ENCODE results near the gene APBA1.

The APBA1 gene

DNA sequence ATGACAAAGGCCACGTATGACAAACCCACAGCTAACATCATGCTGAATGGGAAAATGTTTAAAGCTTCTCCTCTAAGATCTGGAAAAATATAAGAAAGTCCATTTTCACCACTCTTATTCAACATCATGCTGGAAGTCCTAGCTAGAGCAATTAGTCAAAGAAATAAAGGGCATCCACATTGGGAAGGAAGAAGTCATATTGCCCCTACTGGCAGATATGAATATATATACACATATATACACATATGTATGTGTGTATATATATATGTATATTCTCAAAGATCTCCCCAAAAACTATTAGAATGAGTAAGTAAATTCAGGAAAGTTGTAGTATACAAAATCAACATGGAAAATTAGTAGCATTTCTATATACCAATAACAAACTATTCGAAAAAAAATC lies 17.1 kb downstream of the APBA1 start:
- Histone ChIP-seq H3K9me3 (ENCODE audit: insufficient read depth, low read depth, low read length) (no peaks in the 10 kb centered on the region), H3K36me3 (ENCODE audit: insufficient read depth, low read length) (no peaks in the 10 kb centered on the region), H3K4me1 (ENCODE audit: insufficient read depth, low read length) (no peaks in the 10 kb centered on the region), H3K9ac (ENCODE audit: low read depth, low read length) (no peak overlapping the region), H3K27ac (ENCODE audit: low read depth, low read length) (no peak overlapping the region), H3K4me3 (ENCODE audit: low read length) (no peak overlapping the region), H3K27me3 (ENCODE audit: insufficient read depth, low read length) (no peaks in the 10 kb centered on the region)
- 100% methylated on average over 1 of the region's 2 CpGs for WGBS

DNA sequence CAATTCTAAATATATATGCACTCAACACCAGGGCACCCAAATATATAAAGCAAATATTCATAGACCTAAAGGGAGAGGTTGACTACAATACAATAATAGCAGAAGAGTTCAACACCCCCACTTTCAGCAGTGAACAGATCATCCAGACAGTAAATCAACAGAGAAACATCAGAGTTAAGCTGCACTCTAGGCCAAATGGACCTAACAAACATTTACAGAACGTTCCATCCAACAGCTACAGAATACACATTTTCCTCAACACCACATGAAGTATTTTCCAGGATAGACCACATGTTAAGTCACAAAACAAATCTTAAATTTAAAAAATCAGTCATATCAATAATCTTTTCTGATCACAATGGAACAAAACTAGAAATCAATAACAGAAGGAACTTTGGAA lies 18.9 kb downstream of the APBA1 start:
- Histone ChIP-seq H3K27me3 (ENCODE audit: insufficient read depth, low read length) (no peaks in the 10 kb centered on the region), H3K9me3 (ENCODE audit: insufficient read depth, low read depth, low read length) (no peaks in the 10 kb centered on the region), H3K36me3 (ENCODE audit: insufficient read depth, low read length) (no peaks in the 10 kb centered on the region), H3K9ac (ENCODE audit: low read depth, low read length) (no peak overlapping the region), H3K4me1 (ENCODE audit: insufficient read depth, low read length) (no peaks in the 10 kb centered on the region), H3K4me3 (ENCODE audit: low read length) (no peak overlapping the region), H3K27ac (ENCODE audit: low read depth, low read length) (no peak overlapping the region)
- 96% methylated on average over 1 of the region's 1 CpG for WGBS

GRCh38 chr9:69649566-69650250 lies 22.5 kb downstream of the APBA1 start:
- H3K36me3 ChIP-seq (ENCODE audit: insufficient read depth, low read length) = no peaks in the 10 kb centered on the region
- H3K27ac ChIP-seq (ENCODE audit: low read depth, low read length) = no peak overlapping the region
- H3K27me3 ChIP-seq (ENCODE audit: insufficient read depth, low read length) = no peaks in the 10 kb centered on the region
- WGBS = 57% methylated on average over 3 of the region's 4 CpGs
- H3K9ac ChIP-seq (ENCODE audit: low read depth, low read length) = no peak overlapping the region
- no peaks in the 10 kb centered on the region for H3K9me3 ChIP-seq (ENCODE audit: insufficient read depth, low read depth, low read length)
- H3K4me3 ChIP-seq (ENCODE audit: low read length) = no peak overlapping the region
- 0 out of 2 replicates have a peak, but pooled peaks cover 5% of the 10 kb centered on the region for H3K4me1 ChIP-seq (ENCODE audit: insufficient read depth, low read length)

- 0 out of 2 replicates have a peak, but pooled peaks cover 5% of the 10 kb centered on the region for H3K4me1 ChIP-seq (ENCODE audit: insufficient read depth, low read length)
- no peaks in the 10 kb centered on the region for H3K36me3 ChIP-seq (ENCODE audit: insufficient read depth, low read length)
- H3K27ac ChIP-seq (ENCODE audit: low read depth, low read length) = no peak overlapping the region
- H3K9ac ChIP-seq (ENCODE audit: low read depth, low read length) = no peak overlapping the region
- WGBS = 92% methylated on average over 3 of the region's 3 CpGs
- H3K27me3 ChIP-seq (ENCODE audit: insufficient read depth, low read length) = no peaks in the 10 kb centered on the region
- no peak overlapping the region for H3K4me3 ChIP-seq (ENCODE audit: low read length)
- no peaks in the 10 kb centered on the region for H3K9me3 ChIP-seq (ENCODE audit: insufficient read depth, low read depth, low read length)
These were observed 24.4 kb downstream of the APBA1 start for GRCh38 chr9:69647804-69648203.

DNA sequence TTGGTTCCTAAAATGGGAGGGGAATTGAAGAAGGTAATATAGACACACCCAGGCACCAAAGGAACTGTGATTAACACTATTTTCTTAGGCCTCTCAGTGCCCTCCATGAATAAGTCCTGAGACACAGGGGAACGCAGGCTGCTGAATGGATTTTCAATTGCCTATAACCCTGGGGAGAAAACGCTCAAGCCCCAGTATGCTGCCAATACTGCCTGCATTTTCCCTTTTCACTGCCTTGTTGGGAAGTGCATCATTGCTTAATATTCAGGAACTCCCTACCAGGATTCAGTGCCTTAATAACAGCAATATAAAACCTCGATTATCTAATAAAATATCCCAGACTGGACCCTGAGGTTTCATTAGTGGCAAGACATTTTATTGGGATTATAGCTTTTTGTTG lies 25.4 kb downstream of the APBA1 start:
- Histone ChIP-seq H3K36me3 (ENCODE audit: insufficient read depth, low read length) (no peaks in the 10 kb centered on the region), H3K27ac (ENCODE audit: low read depth, low read length) (no peak overlapping the region), H3K9me3 (ENCODE audit: insufficient read depth, low read depth, low read length) (no peaks in the 10 kb centered on the region), H3K4me3 (ENCODE audit: low read length) (no peak overlapping the region), H3K9ac (ENCODE audit: low read depth, low read length) (no peak overlapping the region), H3K27me3 (ENCODE audit: insufficient read depth, low read length) (no peaks in the 10 kb centered on the region), H3K4me1 (ENCODE audit: insufficient read depth, low read length) (0 out of 2 replicates have a peak, but pooled peaks cover 5% of the 10 kb centered on the region)
- 79% methylated on average over 2 of the region's 3 CpGs for WGBS

- Histone ChIP-seq H3K36me3 (ENCODE audit: insufficient read depth, low read length) (no peaks in the 10 kb centered on the region), H3K27ac (ENCODE audit: low read depth, low read length) (no peak overlapping the region), H3K27me3 (ENCODE audit: insufficient read depth, low read length) (no peaks in the 10 kb centered on the region), H3K4me3 (ENCODE audit: low read length) (no peak overlapping the region), H3K4me1 (ENCODE audit: insufficient read depth, low read length) (0 out of 2 replicates have a peak, but pooled peaks cover 5% of the 10 kb centered on the region), H3K9me3 (ENCODE audit: insufficient read depth, low read depth, low read length) (no peaks in the 10 kb centered on the region), H3K9ac (ENCODE audit: low read depth, low read length) (no peak overlapping the region)
- WGBS = 87% methylated on average over 10 of the region's 10 CpGs
These were observed 26.7 kb downstream of the APBA1 start for GRCh38 chr9:69645488-69645887.

- WGBS = 80% methylated on average over 1 of the region's 1 CpG
- H3K36me3 ChIP-seq (ENCODE audit: insufficient read depth, low read length) = no peaks in the 10 kb centered on the region
- no peak overlapping the region for H3K27ac ChIP-seq (ENCODE audit: low read depth, low read length)
- H3K4me3 ChIP-seq (ENCODE audit: low read length) = no peak overlapping the region
- no peaks in the 10 kb centered on the region for H3K27me3 ChIP-seq (ENCODE audit: insufficient read depth, low read length)
- H3K9ac ChIP-seq (ENCODE audit: low read depth, low read length) = no peak overlapping the region
- H3K9me3 ChIP-seq (ENCODE audit: insufficient read depth, low read depth, low read length) = no peaks in the 10 kb centered on the region
- H3K4me1 ChIP-seq (ENCODE audit: insufficient read depth, low read length) = 0 out of 2 replicates have a peak, but pooled peaks cover 5% of the 10 kb centered on the region
These were observed 29.1 kb downstream of the APBA1 start for GRCh38 chr9:69643098-69643497.

- no peaks in the 10 kb centered on the region for H3K4me1 ChIP-seq (ENCODE audit: insufficient read depth, low read length)
- no peaks in the 10 kb centered on the region for H3K9me3 ChIP-seq (ENCODE audit: insufficient read depth, low read depth, low read length)
- no peak overlapping the region for H3K27ac ChIP-seq (ENCODE audit: low read depth, low read length)
- no peaks in the 10 kb centered on the region for H3K27me3 ChIP-seq (ENCODE audit: insufficient read depth, low read length)
- H3K36me3 ChIP-seq (ENCODE audit: insufficient read depth, low read length) = no peaks in the 10 kb centered on the region
- H3K9ac ChIP-seq (ENCODE audit: low read depth, low read length) = no peak overlapping the region
- H3K4me3 ChIP-seq (ENCODE audit: low read length) = no peak overlapping the region
These were observed 34.4 kb downstream of the APBA1 start for GRCh38 chr9:69637817-69638200.

GRCh38 chr9:69637193-69637816 lies 34.9 kb downstream of the APBA1 start:
- H3K27me3 ChIP-seq (ENCODE audit: insufficient read depth, low read length) = no peaks in the 10 kb centered on the region
- no peak overlapping the region for H3K4me3 ChIP-seq (ENCODE audit: low read length)
- H3K4me1 ChIP-seq (ENCODE audit: insufficient read depth, low read length) = no peaks in the 10 kb centered on the region
- H3K36me3 ChIP-seq (ENCODE audit: insufficient read depth, low read length) = no peaks in the 10 kb centered on the region
- H3K9ac ChIP-seq (ENCODE audit: low read depth, low read length) = no peak overlapping the region
- H3K27ac ChIP-seq (ENCODE audit: low read depth, low read length) = no peak overlapping the region
- H3K9me3 ChIP-seq (ENCODE audit: insufficient read depth, low read depth, low read length) = no peaks in the 10 kb centered on the region
- WGBS = 93% methylated on average over 2 of the region's 2 CpGs

DNA sequence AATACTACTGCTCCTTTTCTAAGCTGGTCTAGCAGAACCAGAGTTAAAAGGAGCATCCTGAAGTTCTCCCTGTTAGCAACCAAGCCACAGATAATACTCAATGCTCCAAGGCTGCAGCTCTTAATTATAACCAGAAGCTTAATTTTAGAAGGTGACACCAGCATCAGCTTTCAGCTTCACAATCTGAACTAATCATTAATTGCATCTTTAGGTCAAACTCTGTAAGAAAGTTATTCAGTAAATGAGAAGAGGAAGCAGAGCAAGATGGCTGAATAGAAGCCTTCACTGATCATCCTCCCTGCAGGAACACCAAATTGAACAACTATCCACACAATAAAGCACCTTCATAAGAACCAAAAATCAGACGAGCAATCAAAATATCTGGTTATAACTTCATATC lies 38.5 kb downstream of the APBA1 start:
- Histone ChIP-seq H3K4me3 (ENCODE audit: low read length) (no peak overlapping the region), H3K9me3 (ENCODE audit: insufficient read depth, low read depth, low read length) (no peaks in the 10 kb centered on the region), H3K9ac (ENCODE audit: low read depth, low read length) (no peak overlapping the region), H3K27me3 (ENCODE audit: insufficient read depth, low read length) (no peaks in the 10 kb centered on the region), H3K4me1 (ENCODE audit: insufficient read depth, low read length) (no peaks in the 10 kb centered on the region), H3K36me3 (ENCODE audit: insufficient read depth, low read length) (no peaks in the 10 kb centered on the region), H3K27ac (ENCODE audit: low read depth, low read length) (no peak overlapping the region)
- no CpG with 5 or more reads among the region's 1 CpG for WGBS

GRCh38 chr9:69632768-69633167 lies 39.4 kb downstream of the APBA1 start:
- Histone ChIP-seq H3K36me3 (ENCODE audit: insufficient read depth, low read length) (no peaks in the 10 kb centered on the region), H3K9ac (ENCODE audit: low read depth, low read length) (no peak overlapping the region), H3K27ac (ENCODE audit: low read depth, low read length) (no peak overlapping the region), H3K4me1 (ENCODE audit: insufficient read depth, low read length) (no peaks in the 10 kb centered on the region), H3K4me3 (ENCODE audit: low read length) (no peak overlapping the region), H3K9me3 (ENCODE audit: insufficient read depth, low read depth, low read length) (no peaks in the 10 kb centered on the region), H3K27me3 (ENCODE audit: insufficient read depth, low read length) (no peaks in the 10 kb centered on the region)
- 62% methylated on average over 3 of the region's 3 CpGs for WGBS

Data from HUES64 (cell line).